ENCODE data around the gene UBE2F. TPM values are rescaled to one million over a fixed set of nuclear protein-coding genes. Genes with fewer than 3 reads are reported as not detected.
A peak's percentile ranks its signal among the peaks of the same experiment; 100 is the strongest.
"Not testable (repeated sequence)": the region's sequence is repeated elsewhere in the genome, so short reads cannot be mapped to it uniquely, and the experiment has no call there.

The UBE2F gene
- total RNA-seq, 1 donor from 2014 or later: 65.1 TPM

GRCh38 chr2:237941239-237941638, 25.6 kb upstream of the UBE2F start:
- DNase-seq (no peak), ATAC-seq (ENCODE audit: poor library complexity) (no peak)
- intact Hi-C loops (cut with DNase I): no loop called here

- no peak for DNase-seq
- intact Hi-C loops (cut with DNase I): no loop called here
- ATAC-seq (ENCODE audit: poor library complexity): no peak
Observed at GRCh38 chr2:237942513-237942899, 24.3 kb upstream of the UBE2F start.

- no peak for DNase-seq
- intact Hi-C loops (cut with DNase I): no loop called here
- no peak for ATAC-seq (ENCODE audit: poor library complexity)
Observed at GRCh38 chr2:237943395-237944094, 23.3 kb upstream of the UBE2F start.

GRCh38 chr2:237944302-237944701, 22.5 kb upstream of the UBE2F start:
- intact Hi-C loops (cut with DNase I): no loop called here
- no peak for DNase-seq
- no peak for ATAC-seq (ENCODE audit: poor library complexity)

GRCh38 chr2:237946423-237946822, 20.4 kb upstream of the UBE2F start:
- ATAC-seq (ENCODE audit: poor library complexity): no peak
- intact Hi-C loops (cut with DNase I): no loop called here
- DNase-seq: no peak

GRCh38 chr2:237951354-237951753, 15.5 kb upstream of the UBE2F start:
- ATAC-seq (ENCODE audit: poor library complexity); DNase-seq; intact Hi-C loops (cut with DNase I): not testable (repeated sequence)

- intact Hi-C loops (cut with DNase I): no loop called here
- no peak for DNase-seq
- no peak for ATAC-seq (ENCODE audit: poor library complexity)
Observed at GRCh38 chr2:237951878-237952277, 14.9 kb upstream of the UBE2F start.

GRCh38 chr2:237952851-237953250, 14.0 kb upstream of the UBE2F start:
- intact Hi-C loops (cut with DNase I): no loop called here
- no peak for ATAC-seq (ENCODE audit: poor library complexity)
- no peak for DNase-seq

- ATAC-seq (ENCODE audit: poor library complexity) (no peak), DNase-seq (no peak)
- intact Hi-C loops (cut with DNase I): loop anchor here (5.0 kb wide), 1 partner anchor 34 kb away; no protein-coding TSS in a partner anchor
Observed at GRCh38 chr2:237955640-237956401, 11.0 kb upstream of the UBE2F start.

GRCh38 chr2:237956402-237956736, 10.4 kb upstream of the UBE2F start:
- DNase-seq (no peak), ATAC-seq (ENCODE audit: poor library complexity) (no peak)
- intact Hi-C loops (cut with DNase I): loop anchor here (5.0 kb wide), 1 partner anchor 34 kb away; no protein-coding TSS in a partner anchor

- ATAC-seq (ENCODE audit: poor library complexity) (no peak), DNase-seq (no peak)
- intact Hi-C loops (cut with DNase I): no loop called here
Observed at GRCh38 chr2:237961637-237962036, 5.2 kb upstream of the UBE2F start.

GRCh38 chr2:237962432-237963084, 4.3 kb upstream of the UBE2F start:
- ATAC-seq (ENCODE audit: poor library complexity): no peak
- intact Hi-C loops (cut with DNase I): no loop called here

GRCh38 chr2:237963490-237963991, 3.3 kb upstream of the UBE2F start:
- intact Hi-C loops (cut with DNase I); ATAC-seq (ENCODE audit: poor library complexity); DNase-seq: not testable (repeated sequence)

More at GRCh38 chr2:237962432-237963084, 4.3 kb upstream of the UBE2F start:
- no peak for DNase-seq

- intact Hi-C loops (cut with DNase I): no loop called here
- ATAC-seq (ENCODE audit: poor library complexity): no peak
- no peak for DNase-seq
Observed at GRCh38 chr2:237964194-237964577, 2.6 kb upstream of the UBE2F start.

GRCh38 chr2:237964578-237965404, 2.0 kb upstream of the UBE2F start:
- DNase-seq (no peak), ATAC-seq (ENCODE audit: poor library complexity) (no peak)
- intact Hi-C loops (cut with DNase I): no loop called here

GRCh38 chr2:237965844-237966243, 970 bp upstream of the UBE2F start:
- DNase-seq; intact Hi-C loops (cut with DNase I); ATAC-seq (ENCODE audit: poor library complexity): not testable (repeated sequence)

- intact Hi-C loops (cut with DNase I): no loop called here
- ATAC-seq (ENCODE audit: poor library complexity): peak; percentile 5
- DNase-seq: no peak
Observed at GRCh38 chr2:237966250-237966564, 607 bp upstream of the UBE2F start.

GRCh38 chr2:237967463-237967951, 693 bp downstream of the UBE2F start:
- ATAC-seq (ENCODE audit: poor library complexity) (no peak), DNase-seq (peak; percentile 65)
- intact Hi-C loops (cut with DNase I): no loop called here
